Gastrocnemius medialis (tissue), 4 donors: ENCODE measurements around the gene KCNQ5.

ENCODE experiments used
- CTCF ChIP-seq, 5 experiments: fragments of 450-650 bp in 3 of 5; fragments of 200-600 bp in 2 of 5; sonication (generic) in 2 of 5; IDR thresholded peaks in 4 of 5; conservative IDR thresholded peaks in 1 of 5; 1 replicate in 4 of 5; 2 replicates in 1 of 5; pipeline ENCODE4 v1.5.1; 2016 to 2019; ENCODE audit warnings: antibody characterized with exemption in 5 of 5, mild to moderate bottlenecking in 3 of 5, moderate library complexity in 3 of 5
- POLR2A ChIP-seq, 2 donors: fragments of 450-650 bp; IDR thresholded peaks; one replicate each; pipeline ENCODE4 v1.6.1; 2017; ENCODE audit warnings: antibody characterized with exemption in 2 of 2, mild to moderate bottlenecking in 2 of 2, moderate library complexity in 2 of 2

GRCh38 chr6:72691249-72691648 lies 69.4 kb downstream of the KCNQ5 start:
- TF ChIP-seq POLR2A (IDR thresholded peaks at IDR 0.05) (no peak), CTCF (IDR thresholded peaks at IDR 0.05 in 4 of 5, conservative IDR thresholded peaks at IDR 0.05 in 1 of 5) (no peak)
